H1 (cell line): ENCODE results near the gene QPCTL. TPM values are rescaled to one million over a fixed set of nuclear protein-coding genes. Genes with fewer than 3 reads are reported as not detected.

Experiments used
- CEBPB ChIP-seq: IDR thresholded peaks from 2 replicates; pipeline ENCODE4 v1.6.1; 2012; ENCODE audit warnings: low read depth, low read length
- EZH2 ChIP-seq: fragments of 200-600 bp; sonication (generic); IDR thresholded peaks from 2 replicates; pipeline ENCODE4 v1.7.1; 2012; ENCODE audit warnings: low read depth, mild to moderate bottlenecking, moderate library complexity, low read length, inconsistent platforms; ENCODE audit not compliant: severe bottlenecking
- FOSL1 ChIP-seq: IDR thresholded peaks from 2 replicates; pipeline ENCODE4 v1.6.1; 2011; ENCODE audit warnings: mild to moderate bottlenecking, low read depth, low read length, moderate library complexity; ENCODE audit not compliant: insufficient read depth
- GABPA ChIP-seq: IDR thresholded peaks from 2 replicates; pipeline ENCODE4 v1.6.1; 2011; ENCODE audit warnings: mild to moderate bottlenecking, low read length, moderate library complexity, borderline replicate concordance; ENCODE audit not compliant: insufficient read depth
- JUN ChIP-seq: IDR thresholded peaks from 2 replicates; pipeline ENCODE4 v1.6.1; 2011; ENCODE audit warnings: low read depth, mild to moderate bottlenecking, improper control_type of control experiment, low read length
- KDM1A ChIP-seq: fragments of 200-600, 300-600 bp; sonication (generic); IDR thresholded peaks from 2 replicates; pipeline ENCODE4 v1.7.1; 2016; ENCODE audit warnings: mild to moderate bottlenecking, low read length, borderline replicate concordance
- MAX ChIP-seq: IDR thresholded peaks from 2 replicates; pipeline ENCODE4 v1.6.1; 2012; ENCODE audit warnings: inconsistent platforms
- POLR2AphosphoS5 ChIP-seq: IDR thresholded peaks from 2 replicates; pipeline ENCODE4 v1.6.1; 2011; ENCODE audit warnings: low read depth, low read length
- RFX5 ChIP-seq: IDR thresholded peaks from 2 replicates; pipeline ENCODE4 v1.6.1; 2011; ENCODE audit warnings: low read depth, low read length, improper control_type of control experiment, borderline replicate concordance
- SIN3A ChIP-seq, 2 experiments: IDR thresholded peaks in 1 of 2; conservative IDR thresholded peaks in 1 of 2; 2 replicates each; pipeline ENCODE4 v1.6.1; 2011 to 2012; ENCODE audit warnings: low read length in 2 of 2, improper control_type of control experiment in 1 of 2, low read depth in 1 of 2, mild to moderate bottlenecking in 1 of 2
- SP1 ChIP-seq: IDR thresholded peaks from 2 replicates; pipeline ENCODE4 v1.6.1; 2011; ENCODE audit warnings: low read depth, low read length
- SP2 ChIP-seq: IDR thresholded peaks from 2 replicates; pipeline ENCODE4 v1.6.1; 2012; ENCODE audit warnings: mild to moderate bottlenecking, low read length, inconsistent platforms
- SUZ12 ChIP-seq: fragments of 200-600 bp; sonication (generic); IDR thresholded peaks from 2 replicates; pipeline ENCODE4 v1.6.1; 2012; ENCODE audit warnings: mild to moderate bottlenecking, inconsistent platforms, low read length, moderate library complexity, mixed read lengths
- USF2 ChIP-seq: IDR thresholded peaks from 2 replicates; pipeline ENCODE4 v1.6.1; 2011; ENCODE audit warnings: low read length, improper control_type of control experiment
- YY1 ChIP-seq: IDR thresholded peaks from 2 replicates; pipeline ENCODE4 v1.6.1; 2011; ENCODE audit warnings: low read depth, mild to moderate bottlenecking, low read length
- polyA plus RNA-seq, 7 experiments: library from polyadenylated mRNA; depleted of rRNA in 3 of 7; stranded (reverse) in 5 of 7; unstranded in 2 of 7; fragments of >200 nt in 5 of 7; fragments of 200-250 nt in 2 of 7; gene quantifications; 1 replicate in 5 of 7; 2 replicates in 1 of 7; 4 replicates in 1 of 7; pipeline versions ENCODE4 v1.2.1 to v1.2.3, GENCODE V29; 2011 to 2013; ENCODE audit warnings: missing spikeins in 2 of 7, mixed read lengths in 2 of 7
- total RNA-seq: library from RNA; stranded (reverse); fragmentation: NEBNext Ultra II Directional; extraction: Animal tissue kit (Norgen Biotek cat#: 25700); gene quantifications from 2 replicates; pipeline ENCODE4 v1.2.1, GENCODE V29; 2021

QPCTL gene
- total and polyA plus RNA-seq, 2 of the 8 experiments (the other 6 are each of a cell fraction or from before 2014, with no cell fraction given), result 25.2 to 35.3 TPM

- no peak for TF ChIP-seq GABPA
- TF ChIP-seq SP2, result no peak
- TF ChIP-seq SP1, result peak; percentile 52; the same call in 1 of the 2 replicates
- no peak for TF ChIP-seq USF2
- TF ChIP-seq YY1, result no peak
- TF ChIP-seq JUN, result no peak
- TF ChIP-seq RFX5, result no peak
- TF ChIP-seq POLR2AphosphoS5, result no peak
- no peak for TF ChIP-seq FOSL1
- no peak for TF ChIP-seq CEBPB
- TF ChIP-seq SIN3A (conservative IDR thresholded peaks at IDR 0.05 in 1 of 2, IDR thresholded peaks at IDR 0.05 in 1 of 2; ENCODE audit: low read depth in 1 of 2, low read length in 2 of 2), result 0 out of 4 replicates have a peak, but pooled peaks of 1 of the 2 experiments have one; percentile 21
- no peak for TF ChIP-seq EZH2
- no peak for TF ChIP-seq MAX
- no peak for TF ChIP-seq SUZ12
- no peak for TF ChIP-seq KDM1A
- TF ChIP-seq, all 59 proteins: peak for 6
Measured at GRCh38 chr19:45670670-45671453, 21.6 kb upstream of the QPCTL start (continued).
